Trophoblast cell (in vitro differentiated cells and primary cell): ENCODE measurements around the gene BRIX1.

Experiments
- DNase-seq, 2 donors: peaks; one replicate each; pipeline ENCODE4 v3.0.0-alpha.2; 2016
- H2AFZ ChIP-seq: 2 replicates; pipeline ENCODE4 v1.6.1; 2013; ENCODE audit warnings: low read length, moderate library complexity, mild to moderate bottlenecking; ENCODE audit not compliant: insufficient read depth, poor library complexity
- H2AK5ac ChIP-seq: 2 replicates; pipeline ENCODE4 v1.6.1; 2013; ENCODE audit warnings: mild to moderate bottlenecking, low read length
- H2BK120ac ChIP-seq: 2 replicates; pipeline ENCODE4 v1.6.1; 2013; ENCODE audit warnings: low read length, mild to moderate bottlenecking, moderate library complexity; ENCODE audit not compliant: insufficient read depth, poor library complexity
- H2BK12ac ChIP-seq: 2 replicates; pipeline ENCODE4 v1.6.1; 2013; ENCODE audit warnings: mild to moderate bottlenecking, low read length, moderate library complexity
- H2BK5ac ChIP-seq: 2 replicates; pipeline ENCODE4 v1.6.1; 2013; ENCODE audit warnings: low read length, low read depth, moderate library complexity, mild to moderate bottlenecking; ENCODE audit not compliant: poor library complexity
- H3K14ac ChIP-seq: 2 replicates; pipeline ENCODE4 v1.6.1; 2013; ENCODE audit warnings: mild to moderate bottlenecking, low read length
- H3K18ac ChIP-seq: 2 replicates; pipeline ENCODE4 v1.6.1; 2013; ENCODE audit warnings: mild to moderate bottlenecking, low read length
- H3K23ac ChIP-seq: 2 replicates; pipeline ENCODE4 v1.6.1; 2013; ENCODE audit warnings: low read length
- H3K27ac ChIP-seq: 2 replicates; pipeline ENCODE4 v1.5.1; 2013; ENCODE audit warnings: low read depth, mild to moderate bottlenecking, inconsistent platforms, low read length, moderate library complexity
- H3K27me3 ChIP-seq: 2 replicates; pipeline ENCODE4 v1.6.1; 2013; ENCODE audit warnings: inconsistent platforms, mild to moderate bottlenecking, low read length, moderate library complexity; ENCODE audit not compliant: insufficient read depth
- H3K36me3 ChIP-seq, 2 experiments: 1 replicate in 1 of 2; 2 replicates in 1 of 2; pipeline ENCODE4 v1.6.1; 2013; ENCODE audit warnings: low read length in 2 of 2, mild to moderate bottlenecking in 2 of 2, moderate library complexity in 1 of 2; ENCODE audit not compliant: insufficient read depth in 2 of 2, control insufficient read depth in 1 of 2
- H3K4ac ChIP-seq: 2 replicates; pipeline ENCODE4 v1.6.1; 2013; ENCODE audit warnings: low read depth, mild to moderate bottlenecking, low read length, moderate library complexity
- H3K4me1 ChIP-seq, 2 experiments: 1 replicate in 1 of 2; 2 replicates in 1 of 2; pipeline ENCODE4 v1.6.1; 2013; ENCODE audit warnings: low read length in 2 of 2, mild to moderate bottlenecking in 2 of 2, moderate library complexity in 1 of 2; ENCODE audit not compliant: insufficient read depth in 2 of 2, control insufficient read depth in 1 of 2
- H3K4me2 ChIP-seq: 2 replicates; pipeline ENCODE4 v1.6.1; 2013; ENCODE audit warnings: inconsistent platforms, mild to moderate bottlenecking, low read length, moderate library complexity
- H3K4me3 ChIP-seq: 2 replicates; pipeline ENCODE4 v1.5.1; 2013; ENCODE audit warnings: mild to moderate bottlenecking, low read depth, low read length, inconsistent platforms
- H3K79me1 ChIP-seq: one replicate; pipeline ENCODE4 v1.6.1; 2013; ENCODE audit warnings: low read length
- H3K79me2 ChIP-seq: 2 replicates; pipeline ENCODE4 v1.6.1; 2013; ENCODE audit warnings: low read length, mild to moderate bottlenecking; ENCODE audit not compliant: control insufficient read depth, insufficient read depth, poor library complexity
- H3K9ac ChIP-seq: 2 replicates; pipeline ENCODE4 v1.6.1; 2013; ENCODE audit warnings: mild to moderate bottlenecking, low read length
- H3K9me3 ChIP-seq: 2 replicates; pipeline ENCODE4 v1.6.1; 2013; ENCODE audit warnings: low read depth, mild to moderate bottlenecking, control low read depth, inconsistent platforms, low read length; ENCODE audit not compliant: insufficient read depth
- H4K12ac ChIP-seq: 2 replicates; pipeline ENCODE4 v1.6.1; 2013; ENCODE audit warnings: low read depth, mild to moderate bottlenecking, low read length, moderate library complexity
- H4K8ac ChIP-seq: 2 replicates; pipeline ENCODE4 v1.6.1; 2013; ENCODE audit warnings: low read depth, mild to moderate bottlenecking, low read length, moderate library complexity
- H4K91ac ChIP-seq: one replicate; pipeline ENCODE4 v1.6.1; 2013; ENCODE audit warnings: low read depth, mild to moderate bottlenecking, low read length, moderate library complexity
- WGBS: extraction: QIAGEN DNeasy Blood & Tissue Kit; methylation state at CpG from one replicate; pipeline ENCODE4 v1.1.7; 2013; ENCODE audit warnings: missing lambda C conversion rate; ENCODE audit not compliant: insufficient read length, insufficient coverage; ENCODE audit errors: extremely low coverage; 5-methylcytosine and 5-hydroxymethylcytosine counted together

Gene BRIX1

DNA sequence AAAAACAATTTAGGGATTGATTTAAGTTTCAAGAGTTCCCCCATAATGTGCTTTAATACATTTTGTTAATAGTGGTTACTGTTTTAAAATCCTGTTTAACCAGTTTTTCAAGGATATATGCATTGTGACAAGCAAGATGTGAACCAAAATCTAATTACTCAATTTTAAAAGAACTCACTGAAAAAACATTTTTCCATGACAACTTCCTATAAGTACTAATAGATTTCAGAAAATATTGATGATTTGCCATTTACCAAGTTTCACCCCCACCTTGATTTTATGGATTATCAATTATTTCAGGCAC is 8.9 kb downstream of the BRIX1 start:
- Histone ChIP-seq H3K23ac (no peak overlapping the region), H3K4ac (no peak overlapping the region), H3K18ac (no peak overlapping the region), H3K36me3 (peaks cover 14 to 18% of the 10 kb centered on the region in 2 experiments), H4K8ac (no peak overlapping the region), H2BK12ac (no peak overlapping the region), H3K79me2 (no peaks in the 10 kb centered on the region), H3K4me1 (peaks cover 4% of the 10 kb centered on the region in 2 experiments), H3K4me2 (no peak overlapping the region), H3K4me3 (no peak overlapping the region), H2AFZ (no peak overlapping the region), H3K79me1 (no peaks in the 10 kb centered on the region), H3K27me3 (no peaks in the 10 kb centered on the region), H3K27ac (no peak overlapping the region), H4K12ac (no peak overlapping the region), H3K9ac (no peak overlapping the region), H3K9me3 (no peaks in the 10 kb centered on the region), H2BK120ac (no peak overlapping the region), H4K91ac (no peak overlapping the region), H2BK5ac (no peak overlapping the region), H2AK5ac (no peak overlapping the region), H3K14ac (no peak overlapping the region)
- peak in 1 of 2 donors; percentile 72 for DNase-seq

DNA sequence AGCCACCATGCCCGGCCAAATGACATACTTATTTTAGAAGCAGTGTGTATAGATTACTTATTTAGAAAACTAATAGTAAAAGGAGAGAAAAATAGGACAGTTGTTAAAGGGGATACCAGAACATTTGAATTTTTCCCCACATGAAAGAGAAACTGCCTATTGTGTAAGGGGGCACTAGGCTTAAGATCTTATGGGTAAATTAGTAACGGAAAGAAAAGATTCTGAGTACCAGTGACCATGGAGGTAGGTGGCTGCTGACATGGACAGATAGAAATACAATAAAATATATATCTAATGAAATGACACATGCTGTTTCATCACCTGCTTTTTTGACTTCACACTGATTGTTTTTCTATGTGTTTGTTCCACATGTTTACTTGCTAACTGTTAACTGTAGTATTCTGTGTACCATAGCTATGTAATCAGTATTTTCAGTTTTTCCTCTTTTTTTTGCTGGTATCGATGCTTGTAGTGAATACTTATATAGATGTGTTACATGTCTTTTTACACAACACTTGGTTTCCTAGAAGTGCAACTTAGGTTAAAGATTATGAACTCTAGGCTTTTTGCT is 10.9 kb downstream of the BRIX1 start:
- H3K18ac ChIP-seq: no peak overlapping the region
- H4K91ac ChIP-seq: no peak overlapping the region
- H3K27ac ChIP-seq: no peak overlapping the region
- H3K4ac ChIP-seq: no peak overlapping the region
- H3K27me3 ChIP-seq: no peaks in the 10 kb centered on the region
- H3K4me2 ChIP-seq: no peak overlapping the region
- no peak overlapping the region for H3K9ac ChIP-seq
- H3K14ac ChIP-seq: no peak overlapping the region
- H4K12ac ChIP-seq: no peak overlapping the region
- H2BK120ac ChIP-seq: no peak overlapping the region
- no peak overlapping the region for H2AFZ ChIP-seq
- no peak overlapping the region for H2AK5ac ChIP-seq
- H4K8ac ChIP-seq: no peak overlapping the region
- no peak overlapping the region for H2BK12ac ChIP-seq
- H3K4me1 ChIP-seq: peaks cover 7% of the 10 kb centered on the region in 2 experiments
- peaks cover 11 to 14% of the 10 kb centered on the region in 2 experiments for H3K36me3 ChIP-seq
- H2BK5ac ChIP-seq: no peak overlapping the region
- H3K79me1 ChIP-seq: peaks cover 5% of the 10 kb centered on the region
- no CpG with 5 or more reads among the region's 3 CpGs for WGBS
- H3K9me3 ChIP-seq: no peaks in the 10 kb centered on the region
- H3K23ac ChIP-seq: no peak overlapping the region
- DNase-seq: no peak
- H3K4me3 ChIP-seq: no peak overlapping the region
- H3K79me2 ChIP-seq: peaks cover 5% of the 10 kb centered on the region

DNA sequence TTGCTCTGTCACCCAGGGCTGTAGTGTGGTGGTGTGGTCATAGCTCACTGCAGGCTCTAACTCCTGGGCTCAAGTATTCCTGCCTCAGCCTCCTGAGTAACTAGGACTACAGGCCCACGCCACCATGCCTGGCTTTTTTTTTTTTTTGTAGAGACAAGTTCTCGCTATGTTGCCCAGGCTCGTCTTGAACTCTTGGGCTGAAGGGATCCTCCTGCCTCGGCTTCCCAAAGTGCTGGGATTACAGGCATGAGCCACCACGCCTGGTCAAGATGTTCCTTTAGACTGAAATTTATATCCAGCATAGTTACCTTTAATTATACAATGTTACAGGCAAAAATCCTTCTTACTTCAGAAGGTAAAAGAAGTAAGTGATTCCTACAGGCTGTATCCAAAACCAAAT is 12.3 kb downstream of the BRIX1 start:
- H3K27me3 ChIP-seq: no peaks in the 10 kb centered on the region
- H3K79me1 ChIP-seq: peaks cover 5% of the 10 kb centered on the region
- no CpG with 5 or more reads among the region's 5 CpGs for WGBS
- H2AK5ac ChIP-seq: no peak overlapping the region
- H4K12ac ChIP-seq: no peak overlapping the region
- H3K23ac ChIP-seq: no peak overlapping the region
- H3K14ac ChIP-seq: no peak overlapping the region
- H2AFZ ChIP-seq: no peak overlapping the region
- H4K8ac ChIP-seq: no peak overlapping the region
- H2BK5ac ChIP-seq: no peak overlapping the region
- no peak overlapping the region for H3K4me3 ChIP-seq
- no peak overlapping the region for H3K18ac ChIP-seq
- no peak overlapping the region for H4K91ac ChIP-seq
- no peak overlapping the region for H3K9ac ChIP-seq
- no peak overlapping the region for H3K4me2 ChIP-seq
- DNase-seq: no peak
- peaks cover 8 to 15% of the 10 kb centered on the region in 2 experiments for H3K36me3 ChIP-seq
- H3K79me2 ChIP-seq: peaks cover 10% of the 10 kb centered on the region
- H3K4me1 ChIP-seq: peaks cover 7 to 9% of the 10 kb centered on the region in 2 experiments
- H3K4ac ChIP-seq: no peak overlapping the region
- no peak overlapping the region for H3K27ac ChIP-seq
- H3K9me3 ChIP-seq: no peaks in the 10 kb centered on the region
- H2BK12ac ChIP-seq: no peak overlapping the region
- no peak overlapping the region for H2BK120ac ChIP-seq

DNA sequence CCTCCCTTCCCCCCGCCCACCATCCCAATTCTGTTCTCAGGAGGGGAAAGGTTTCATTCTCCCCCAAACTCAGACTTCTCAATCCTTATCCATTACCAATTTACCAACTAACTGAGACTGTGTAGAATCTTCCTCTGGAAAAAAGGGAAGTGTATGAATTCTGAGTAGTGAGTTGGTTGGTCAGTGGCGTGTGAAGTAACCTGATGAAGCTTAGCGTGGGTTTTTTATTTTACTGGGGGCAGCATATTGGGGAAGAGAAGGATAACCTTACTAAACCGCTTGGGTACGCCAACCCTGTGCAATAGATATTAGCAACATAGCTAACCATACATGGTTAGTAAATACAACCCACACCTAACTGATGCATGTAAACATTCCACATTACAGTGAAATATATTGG is 12.8 kb downstream of the BRIX1 start:
- no peak overlapping the region for H2BK12ac ChIP-seq
- H4K8ac ChIP-seq: no peak overlapping the region
- no peak overlapping the region for H2BK5ac ChIP-seq
- no peak overlapping the region for H3K4me3 ChIP-seq
- H3K4ac ChIP-seq: no peak overlapping the region
- DNase-seq: no peak
- no peak overlapping the region for H3K27ac ChIP-seq
- H2BK120ac ChIP-seq: no peak overlapping the region
- no peak overlapping the region for H3K4me2 ChIP-seq
- no peak overlapping the region for H3K23ac ChIP-seq
- no CpG with 5 or more reads among the region's 5 CpGs for WGBS
- H2AK5ac ChIP-seq: no peak overlapping the region
- H3K36me3 ChIP-seq: peaks cover 6 to 15% of the 10 kb centered on the region in 2 experiments
- H2AFZ ChIP-seq: no peak overlapping the region
- H3K27me3 ChIP-seq: no peaks in the 10 kb centered on the region
- no peak overlapping the region for H3K9ac ChIP-seq
- H3K14ac ChIP-seq: no peak overlapping the region
- H4K12ac ChIP-seq: no peak overlapping the region
- H3K4me1 ChIP-seq: peaks cover 6 to 8% of the 10 kb centered on the region in 2 experiments
- no peak overlapping the region for H4K91ac ChIP-seq
- H3K9me3 ChIP-seq: no peaks in the 10 kb centered on the region
- no peak overlapping the region for H3K18ac ChIP-seq
- H3K79me1 ChIP-seq: peaks cover 5% of the 10 kb centered on the region
- H3K79me2 ChIP-seq: peaks cover 10% of the 10 kb centered on the region
